ENCODE measurements around the gene STARD4.
A peak's percentile ranks its signal among the peaks of the same experiment; 100 is the strongest.

STARD4 gene

GRCh38 chr5:111494355-111494999 lies 17.9 kb downstream of the STARD4 start:
- DNase-seq (ENCODE audit: low read depth): no peak
- TF ChIP-seq CTCF (IDR thresholded peaks at IDR 0.05; ENCODE audit: control insufficient read depth, extremely low read depth, insufficient read depth): no peak

GRCh38 chr5:111493031-111493430 lies 19.3 kb downstream of the STARD4 start:
- TF ChIP-seq CTCF (IDR thresholded peaks at IDR 0.05; ENCODE audit: control insufficient read depth, extremely low read depth, insufficient read depth): no peak
- DNase-seq (ENCODE audit: low read depth): no peak
- H3K4me3 ChIP-seq (ENCODE audit: low read depth, low read length): no peak overlapping the region

More at GRCh38 chr5:111494355-111494999, 17.9 kb downstream of the STARD4 start:
- H3K4me3 ChIP-seq (ENCODE audit: low read depth, low read length): no peak overlapping the region

- TF ChIP-seq CTCF (IDR thresholded peaks at IDR 0.05; ENCODE audit: control insufficient read depth, extremely low read depth, insufficient read depth): no peak
- no peak overlapping the region for H3K4me3 ChIP-seq (ENCODE audit: low read depth, low read length)
- DNase-seq (ENCODE audit: low read depth): no peak
Measured at GRCh38 chr5:111488353-111488752, 24.0 kb downstream of the STARD4 start.

GRCh38 chr5:111486926-111487325 lies 25.4 kb downstream of the STARD4 start:
- no peak overlapping the region for H3K4me3 ChIP-seq (ENCODE audit: low read depth, low read length)
- DNase-seq (ENCODE audit: low read depth): no peak
- TF ChIP-seq CTCF (IDR thresholded peaks at IDR 0.05; ENCODE audit: control insufficient read depth, extremely low read depth, insufficient read depth): no peak

GRCh38 chr5:111486055-111486454 lies 26.3 kb downstream of the STARD4 start:
- no peak for TF ChIP-seq CTCF (IDR thresholded peaks at IDR 0.05; ENCODE audit: control insufficient read depth, extremely low read depth, insufficient read depth)
- 0 out of 2 replicates have a peak overlapping the region, but pooled peaks have one; percentile 26 for H3K4me3 ChIP-seq (ENCODE audit: low read depth, low read length)
- no peak for DNase-seq (ENCODE audit: low read depth)

- no peak for TF ChIP-seq CTCF (IDR thresholded peaks at IDR 0.05; ENCODE audit: control insufficient read depth, extremely low read depth, insufficient read depth)
- no peak for DNase-seq (ENCODE audit: low read depth)
- H3K4me3 ChIP-seq (ENCODE audit: low read depth, low read length): no peak overlapping the region
Measured at GRCh38 chr5:111480346-111480745, 32.0 kb downstream of the STARD4 start.

- DNase-seq (ENCODE audit: low read depth): no peak
- TF ChIP-seq CTCF (IDR thresholded peaks at IDR 0.05; ENCODE audit: control insufficient read depth, extremely low read depth, insufficient read depth): no peak
- no peak overlapping the region for H3K4me3 ChIP-seq (ENCODE audit: low read depth, low read length)
Measured at GRCh38 chr5:111478898-111479297, 33.4 kb downstream of the STARD4 start.
